Neural cell (in vitro differentiated cells): ENCODE measurements around the gene ARHGAP24. TPM values are rescaled to one million over a fixed set of nuclear protein-coding genes. Genes with fewer than 3 reads are reported as not detected.

Experiments
- H2AFZ ChIP-seq: fragments of 200-600, 300-800 bp; sonication (generic), shearing (Covaris generic); 2 replicates; pipeline ENCODE4 v1.6.0; 2014; ENCODE audit warnings: low read depth, mild to moderate bottlenecking, antibody characterized with exemption, low read length, moderate library complexity
- H3F3A ChIP-seq: fragments of 200-600 bp; shearing (Covaris generic); 2 replicates; pipeline ENCODE4 v1.6.1; 2016; ENCODE audit warnings: mild to moderate bottlenecking, moderate library complexity, mixed read lengths, antibody characterized with exemption, low read length; ENCODE audit not compliant: insufficient read depth, poor library complexity, severe bottlenecking
- H3K27ac ChIP-seq: fragments of 200-600, 300-800 bp; sonication (generic), shearing (Covaris generic); 2 replicates; pipeline ENCODE4 v1.5.1; 2014; ENCODE audit warnings: mild to moderate bottlenecking, low read length, moderate library complexity
- H3K27me3 ChIP-seq: fragments of 300-800, 200-600 bp; sonication (generic), shearing (Covaris generic); 2 replicates; pipeline ENCODE4 v1.6.0; 2014; ENCODE audit warnings: mild to moderate bottlenecking, low read depth, low read length, moderate library complexity; ENCODE audit not compliant: insufficient read depth
- H3K36me3 ChIP-seq: fragments of 300-800, 200-600 bp; sonication (generic), shearing (Covaris generic); 2 replicates; pipeline ENCODE4 v1.5.1; 2014; ENCODE audit warnings: mild to moderate bottlenecking, antibody characterized with exemption, low read length, moderate library complexity; ENCODE audit not compliant: insufficient read depth
- H3K4me2 ChIP-seq: fragments of 300-800, 200-600 bp; sonication (generic), shearing (Covaris generic); 2 replicates; pipeline ENCODE4 v1.6.0; 2014; ENCODE audit warnings: mild to moderate bottlenecking, low read length
- H3K4me3 ChIP-seq: fragments of 300-800, 200-600 bp; sonication (generic), shearing (Covaris generic); 2 replicates; pipeline ENCODE4 v1.5.1; 2014; ENCODE audit warnings: mild to moderate bottlenecking, low read length, moderate library complexity
- H3K79me2 ChIP-seq: fragments of 200-600 bp; shearing (Covaris generic); replicated peaks from 2 replicates; pipeline ENCODE4 v1.6.0; 2014; ENCODE audit warnings: mild to moderate bottlenecking, low read length, moderate library complexity; ENCODE audit not compliant: insufficient read depth
- H3K9ac ChIP-seq: fragments of 300-800, 200-600 bp; sonication (generic), shearing (Covaris generic); 2 replicates; pipeline ENCODE4 v1.6.1; 2016; ENCODE audit warnings: mild to moderate bottlenecking, low read length, mixed read lengths
- H3K9me2 ChIP-seq: fragments of 200-600 bp; shearing (Covaris generic); 2 replicates; pipeline ENCODE4 v1.6.1; 2016; ENCODE audit warnings: mild to moderate bottlenecking, low read length, mixed read lengths; ENCODE audit not compliant: insufficient read depth
- H3K9me3 ChIP-seq: fragments of 200-600, 300-800 bp; sonication (generic), shearing (Covaris generic); 2 replicates; pipeline ENCODE4 v1.6.1; 2016; ENCODE audit warnings: mild to moderate bottlenecking, mixed run types, low read length, moderate library complexity, mixed read lengths
- H4K20me1 ChIP-seq: fragments of 200-600 bp; shearing (Covaris generic); 2 replicates; pipeline ENCODE4 v1.6.1; 2016; ENCODE audit warnings: mild to moderate bottlenecking, mixed run types; ENCODE audit not compliant: insufficient read depth
- CTCF ChIP-seq: fragments of 450-650 bp; IDR thresholded peaks from 2 replicates; pipeline ENCODE4 v1.5.1; 2014; ENCODE audit warnings: antibody characterized with exemption, mild to moderate bottlenecking, moderate library complexity; ENCODE audit not compliant: poor library complexity, severe bottlenecking
- EP300 ChIP-seq: fragments of 450-650 bp; conservative IDR thresholded peaks from 2 replicates; pipeline ENCODE4 v1.6.1; 2014; ENCODE audit warnings: antibody characterized with exemption, mild to moderate bottlenecking, moderate library complexity; ENCODE audit not compliant: poor library complexity, severe bottlenecking
- EZH2 ChIP-seq: fragments of 200-600, 300-800 bp; shearing (Covaris generic), sonication (generic); IDR thresholded peaks from 2 replicates; pipeline ENCODE4 v1.6.1; 2014; ENCODE audit warnings: antibody characterized with exemption, low read length, borderline replicate concordance, mild to moderate bottlenecking; ENCODE audit not compliant: insufficient read depth, poor library complexity, severe bottlenecking
- MXI1 ChIP-seq: fragments of 450-650 bp; conservative IDR thresholded peaks from 2 replicates; pipeline ENCODE4 v1.6.1; 2014; ENCODE audit warnings: antibody characterized with exemption, mild to moderate bottlenecking; ENCODE audit not compliant: poor library complexity, severe bottlenecking
- POLR2AphosphoS5 ChIP-seq: IDR thresholded peaks from 2 replicates; pipeline ENCODE4 v1.6.1; 2012
- RAD21 ChIP-seq: fragments of 450-650 bp; conservative IDR thresholded peaks from 2 replicates; pipeline ENCODE4 v1.6.1; 2014; ENCODE audit warnings: antibody characterized with exemption, mild to moderate bottlenecking, moderate library complexity
- REST ChIP-seq: IDR thresholded peaks from 2 replicates; pipeline ENCODE4 v1.6.1; 2012; ENCODE audit warnings: borderline replicate concordance
- SMC3 ChIP-seq: fragments of 450-650 bp; conservative IDR thresholded peaks from 2 replicates; pipeline ENCODE4 v1.6.1; 2014; ENCODE audit warnings: antibody characterized with exemption, mild to moderate bottlenecking, moderate library complexity; ENCODE audit not compliant: poor library complexity
- TAF1 ChIP-seq: IDR thresholded peaks from 2 replicates; pipeline ENCODE4 v1.6.1; 2012; ENCODE audit warnings: low read depth
- polyA plus RNA-seq: library from polyadenylated mRNA; depleted of rRNA; stranded (reverse); fragments of >200 nt; gene quantifications from 2 replicates; pipeline ENCODE4 v1.2.3, GENCODE V29; 2014

ARHGAP24 gene
- polyA plus RNA-seq, 1 donor from 2014 or later = 2.9 TPM

- H3K9me2 ChIP-seq = no peaks in the 10 kb centered on the region
- H3K79me2 ChIP-seq = no peaks in the 10 kb centered on the region
- H3K4me2 ChIP-seq = no peak overlapping the region
- no peaks in the 10 kb centered on the region for H4K20me1 ChIP-seq
- no peaks in the 10 kb centered on the region for H3K9me3 ChIP-seq
- no peak overlapping the region for H3K9ac ChIP-seq
- no peak overlapping the region for H3K27ac ChIP-seq
- H3F3A ChIP-seq = no peaks in the 10 kb centered on the region
- no peaks in the 10 kb centered on the region for H3K27me3 ChIP-seq
- H3K4me3 ChIP-seq = no peak overlapping the region
- no peak for TF ChIP-seq MXI1
- no peak for TF ChIP-seq RAD21
- no peak for TF ChIP-seq TAF1
- TF ChIP-seq POLR2AphosphoS5 = no peak
- no peak for TF ChIP-seq SMC3
- no peak for TF ChIP-seq EZH2
- TF ChIP-seq CTCF = no peak
- no peaks in the 10 kb centered on the region for H3K36me3 ChIP-seq
- H2AFZ ChIP-seq = no peak overlapping the region
Observed at GRCh38 chr4:85932500-85933290, 457.7 kb downstream of the ARHGAP24 start.

- Histone ChIP-seq H4K20me1 (no peaks in the 10 kb centered on the region), H3K4me3 (no peak overlapping the region), H3K27me3 (no peaks in the 10 kb centered on the region), H2AFZ (no peak overlapping the region), H3K27ac (no peak overlapping the region), H3K9me2 (no peaks in the 10 kb centered on the region), H3K4me2 (no peak overlapping the region), H3K9ac (no peak overlapping the region), H3K79me2 (no peaks in the 10 kb centered on the region), H3F3A (no peaks in the 10 kb centered on the region), H3K36me3 (no peaks in the 10 kb centered on the region), H3K9me3 (no peaks in the 10 kb centered on the region)
- TF ChIP-seq MXI1 (no peak), RAD21 (no peak)
Observed at GRCh38 chr4:85933291-85933640, 458.3 kb downstream of the ARHGAP24 start.

- Histone ChIP-seq H3K9ac (no peak overlapping the region), H3K36me3 (no peaks in the 10 kb centered on the region), H3K27me3 (no peaks in the 10 kb centered on the region), H3K4me2 (no peak overlapping the region), H3K27ac (no peak overlapping the region), H3K9me2 (no peaks in the 10 kb centered on the region), H3F3A (no peaks in the 10 kb centered on the region), H2AFZ (no peak overlapping the region), H3K9me3 (no peaks in the 10 kb centered on the region), H3K4me3 (no peak overlapping the region), H4K20me1 (no peaks in the 10 kb centered on the region), H3K79me2 (no peaks in the 10 kb centered on the region)
- TF ChIP-seq SMC3 (no peak), EP300 (peak; percentile 83)
Observed at GRCh38 chr4:85937507-85937906, 462.6 kb downstream of the ARHGAP24 start.

GRCh38 chr4:85938062-85938461, 463.1 kb downstream of the ARHGAP24 start:
- no peaks in the 10 kb centered on the region for H3K36me3 ChIP-seq
- no peaks in the 10 kb centered on the region for H3F3A ChIP-seq
- no peak overlapping the region for H2AFZ ChIP-seq
- H3K4me3 ChIP-seq = no peak overlapping the region
- H3K9me2 ChIP-seq = no peaks in the 10 kb centered on the region
- no peak overlapping the region for H3K4me2 ChIP-seq
- TF ChIP-seq MXI1 = no peak
- TF ChIP-seq REST = no peak
- TF ChIP-seq POLR2AphosphoS5 = no peak
- no peaks in the 10 kb centered on the region for H3K9me3 ChIP-seq
- H3K79me2 ChIP-seq = no peaks in the 10 kb centered on the region
- no peaks in the 10 kb centered on the region for H4K20me1 ChIP-seq
- H3K27ac ChIP-seq = no peak overlapping the region
- H3K9ac ChIP-seq = no peak overlapping the region
- H3K27me3 ChIP-seq = no peaks in the 10 kb centered on the region
